Glomerular visceral epithelial cell (primary cell): ENCODE measurements around the gene RAET1G.

ENCODE experiments used
- DNase-seq: peaks from one replicate; pipeline ENCODE4 v3.0.0-alpha.2; 2016; ENCODE audit errors: extremely low spot score

RAET1G gene

DNA sequence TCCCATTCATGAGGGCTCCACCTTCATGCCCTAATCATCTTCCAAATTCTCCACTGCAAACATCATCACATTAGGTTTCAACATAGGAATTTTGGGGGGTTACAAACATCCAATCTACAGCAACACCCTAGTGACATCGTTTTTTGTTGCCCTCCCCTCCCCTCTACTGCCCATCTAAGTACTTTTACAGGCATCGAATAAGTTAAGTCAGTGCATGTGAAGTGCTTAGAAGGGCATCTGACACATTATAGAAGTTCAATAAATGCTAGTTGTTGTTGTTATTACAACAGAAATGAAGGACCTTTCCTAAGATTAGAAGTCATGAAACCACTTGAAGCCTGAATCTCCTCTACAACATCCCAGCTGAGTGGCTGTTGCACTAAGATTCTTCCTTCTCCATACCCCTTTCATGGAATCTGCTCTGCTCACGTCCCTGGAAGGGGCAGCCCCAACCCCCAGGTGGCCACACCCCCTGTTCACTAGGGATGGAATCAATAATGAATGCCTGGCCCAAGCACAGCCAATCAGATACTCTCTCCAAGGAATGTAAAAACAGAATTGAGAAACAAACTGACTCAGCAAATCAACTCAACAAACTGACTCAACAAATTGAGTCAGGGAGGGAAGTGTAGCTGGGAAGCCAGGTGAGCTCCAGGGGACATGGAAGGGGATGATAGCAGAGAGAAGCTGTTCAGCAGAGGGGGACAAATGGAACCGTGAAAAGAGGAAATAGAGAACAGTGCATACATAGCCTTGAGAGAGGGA is 54.9 kb downstream of the RAET1G start:
- DNase-seq, result no peak
